GM15510 (cell line): ENCODE measurements around the gene PRICKLE3.

Experiments
- POLR2A ChIP-seq: IDR thresholded peaks from 3 replicates; pipeline ENCODE4 v1.6.1; 2011; ENCODE audit warnings: borderline replicate concordance; ENCODE audit not compliant: insufficient read length; ENCODE audit errors: extremely low read depth

The PRICKLE3 gene

DNA sequence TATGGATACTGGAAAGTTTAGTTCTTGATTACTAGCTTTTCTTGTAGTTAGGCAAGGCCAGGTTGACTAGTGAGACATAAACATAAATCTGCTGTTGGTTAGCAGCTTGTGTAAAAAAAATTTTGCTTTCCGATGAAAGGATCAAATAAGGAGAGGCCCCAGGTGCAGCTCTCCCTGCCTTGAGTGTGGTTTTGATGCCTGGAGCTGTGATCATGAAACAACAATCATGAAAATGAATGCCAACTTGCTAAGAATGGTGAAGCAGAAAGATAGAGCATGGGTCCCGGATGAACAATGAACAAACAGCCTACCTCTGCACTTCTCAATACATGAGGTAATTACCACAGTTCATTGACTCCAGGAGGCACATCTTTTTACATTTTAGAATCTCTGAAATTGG lies 28.2 kb upstream of the PRICKLE3 start:
- TF ChIP-seq POLR2A: no peak

DNA sequence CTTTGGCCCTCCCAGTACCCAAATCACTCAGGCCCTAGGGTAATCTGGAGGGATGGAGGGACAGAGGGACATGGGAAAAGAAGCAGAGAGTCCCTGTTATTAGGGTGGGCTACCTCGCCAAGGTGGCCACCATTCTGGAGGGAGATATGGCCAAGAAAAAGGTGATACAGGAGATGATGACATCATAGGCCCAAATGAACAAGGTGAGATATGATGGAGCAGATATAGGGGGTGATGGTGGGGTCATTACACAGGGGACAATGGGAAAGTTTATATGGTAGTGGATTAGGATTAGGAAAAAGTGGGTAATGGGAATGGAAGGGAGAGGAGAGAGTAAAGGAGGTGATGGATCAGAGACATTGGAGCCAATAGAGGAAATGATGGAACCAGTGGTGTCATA lies 26.7 kb upstream of the PRICKLE3 start:
- TF ChIP-seq POLR2A: no peak

GRCh38 chrX:49212209-49212608 lies 26.0 kb upstream of the PRICKLE3 start:
- no peak for TF ChIP-seq POLR2A

DNA sequence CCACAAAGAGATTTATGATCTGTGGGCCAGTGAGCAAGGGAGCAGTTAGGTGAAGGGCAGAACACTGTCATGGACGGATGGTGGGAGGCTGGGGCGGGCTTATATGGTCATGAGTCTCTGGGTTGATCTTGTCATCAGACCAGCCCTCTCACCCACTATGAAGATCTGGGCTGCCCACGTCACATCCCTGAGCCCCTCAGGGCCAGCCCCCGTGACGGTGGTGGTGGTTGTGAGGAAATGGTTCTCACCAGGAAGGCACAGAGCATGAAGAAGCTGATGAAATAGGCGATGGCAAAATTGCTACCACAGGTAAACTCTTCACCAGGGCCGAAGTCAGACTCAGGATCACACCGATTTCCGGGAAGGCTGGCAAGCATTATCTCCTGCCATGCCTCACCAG lies 24.9 kb upstream of the PRICKLE3 start:
- no peak for TF ChIP-seq POLR2A

DNA sequence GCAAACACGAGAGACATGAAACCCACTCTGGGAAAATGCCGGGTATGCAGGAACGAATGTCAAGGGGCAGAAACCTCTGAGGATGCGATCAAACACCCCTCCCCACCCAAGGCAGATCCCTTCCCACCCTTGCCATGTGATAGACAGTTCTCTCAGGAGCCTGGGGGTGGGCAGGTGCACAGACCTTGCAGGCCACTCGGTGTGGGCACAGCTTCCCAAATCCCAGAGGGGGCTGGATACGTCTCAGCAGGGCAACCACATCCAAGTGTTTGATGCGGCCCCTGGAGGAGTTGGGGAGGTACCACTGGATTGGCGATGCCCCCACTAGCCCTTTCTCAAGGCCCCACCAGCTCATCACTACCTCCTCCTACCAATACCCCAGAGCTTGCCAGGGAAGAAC lies 24.2 kb upstream of the PRICKLE3 start:
- TF ChIP-seq POLR2A: no peak

GRCh38 chrX:49209434-49210251 lies 23.5 kb upstream of the PRICKLE3 start:
- TF ChIP-seq POLR2A: no peak

DNA sequence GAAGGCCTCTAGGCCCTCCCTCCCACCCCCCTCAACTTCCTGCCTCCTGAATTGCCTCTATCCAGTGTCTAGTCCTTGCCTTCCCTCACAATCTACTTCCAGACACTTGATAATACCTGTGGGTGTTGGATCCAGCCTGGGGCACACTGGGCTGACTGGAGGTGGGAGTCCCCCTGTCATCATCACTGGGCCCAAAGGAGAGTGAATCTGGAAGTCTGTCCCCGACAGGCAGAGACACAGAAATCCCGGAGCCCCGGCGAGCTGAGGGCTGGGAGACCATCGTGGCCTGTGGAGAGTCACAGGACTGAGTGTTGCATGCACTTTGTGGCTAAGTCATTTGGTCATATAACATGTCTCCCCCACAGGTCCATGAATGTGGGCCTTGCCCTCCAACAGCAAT lies 22.2 kb upstream of the PRICKLE3 start:
- no peak for TF ChIP-seq POLR2A

DNA sequence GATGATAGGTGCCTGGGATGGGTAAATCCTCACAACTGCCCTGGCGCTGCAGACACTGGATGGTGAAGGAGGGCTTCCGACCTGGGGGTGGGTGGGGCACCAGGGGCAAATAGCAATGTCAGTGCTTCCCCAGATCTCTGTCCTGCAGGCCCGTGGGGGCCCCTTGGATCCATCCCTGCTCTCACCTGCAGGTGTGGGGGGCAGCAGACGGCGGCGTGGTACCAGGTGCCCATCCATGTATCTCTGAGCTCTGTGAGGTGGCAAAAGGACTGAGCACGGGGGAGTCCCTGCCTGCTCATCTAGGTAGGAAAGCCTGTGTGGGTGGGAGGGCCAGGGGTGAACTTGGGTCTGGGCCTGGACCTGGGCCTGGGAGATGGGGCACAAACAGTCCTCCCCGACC lies 20.4 kb upstream of the PRICKLE3 start:
- no peak for TF ChIP-seq POLR2A

- no peak for TF ChIP-seq POLR2A
Measured at GRCh38 chrX:49205443-49205842, 19.3 kb upstream of the PRICKLE3 start.

DNA sequence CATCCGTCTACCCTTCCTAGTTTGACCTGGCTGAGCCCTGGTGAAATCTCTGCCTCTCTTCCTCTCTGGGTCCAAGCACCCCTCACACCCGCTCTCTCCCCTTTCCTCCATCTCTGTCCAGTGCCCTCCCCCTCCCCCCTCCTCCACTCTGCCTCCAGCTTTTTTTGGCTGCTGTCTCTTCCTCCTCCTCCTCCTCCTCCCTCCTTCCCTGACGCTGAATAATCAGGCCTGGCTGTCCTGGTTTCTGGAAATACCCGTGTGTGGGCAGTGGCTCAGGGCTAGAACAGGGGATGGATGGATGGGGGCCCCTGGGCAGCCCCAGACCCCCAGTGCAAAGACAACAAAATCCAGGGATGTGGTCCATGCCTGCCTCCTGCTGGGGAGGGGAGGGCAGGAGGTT lies 18.5 kb upstream of the PRICKLE3 start:
- TF ChIP-seq POLR2A: no peak

- TF ChIP-seq POLR2A: no peak
Measured at GRCh38 chrX:49204017-49204416, 17.8 kb upstream of the PRICKLE3 start.

- no peak for TF ChIP-seq POLR2A
Measured at GRCh38 chrX:49203536-49203935, 17.4 kb upstream of the PRICKLE3 start.

DNA sequence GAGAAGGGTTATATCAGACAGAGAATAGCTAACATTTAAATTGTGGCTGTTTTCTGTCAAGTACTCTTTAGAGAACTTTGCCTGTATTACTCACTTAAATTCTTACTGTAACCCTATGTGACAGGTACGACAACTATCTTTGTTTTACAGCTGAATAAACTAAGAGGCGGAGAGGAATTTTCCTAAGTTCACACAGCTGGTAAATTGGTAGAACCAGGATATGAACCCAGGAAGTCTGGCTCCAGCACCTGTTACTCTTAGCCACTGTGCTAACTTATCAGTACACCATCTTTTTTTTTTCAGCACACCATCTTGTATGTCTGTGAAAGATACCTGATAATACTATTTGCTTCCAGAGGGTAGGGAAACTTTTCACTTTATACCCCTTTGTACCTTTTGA lies 15.8 kb upstream of the PRICKLE3 start:
- TF ChIP-seq POLR2A: no peak

GRCh38 chrX:49199906-49200771 lies 14.0 kb upstream of the PRICKLE3 start, which contains the start of gene SYP:
Gene SYP (minus strand): TSS chrX:49200193. CDS start chrX:49200186, 7 bp downstream.
- peak; percentile 89 for TF ChIP-seq POLR2A

DNA sequence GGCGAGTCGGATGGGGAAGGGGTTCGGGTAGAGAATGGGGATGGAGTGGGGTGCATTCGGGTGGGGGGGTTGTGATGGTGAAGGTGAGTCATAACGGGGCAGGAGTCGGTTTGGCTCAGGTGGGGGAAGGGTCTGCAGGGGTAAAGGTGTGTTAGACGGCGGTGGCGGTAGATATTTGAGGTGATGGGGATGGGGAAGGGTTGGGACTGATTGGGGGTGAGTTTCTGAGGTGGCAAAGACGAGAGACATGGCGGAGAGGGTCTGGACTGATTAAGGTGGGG lies 13.1 kb upstream of the PRICKLE3 start:
- no peak for TF ChIP-seq POLR2A
